A549 (cell line): ENCODE data around the gene GLIS1. TPM values are rescaled to one million over a fixed set of nuclear protein-coding genes. Genes with fewer than 3 reads are reported as not detected.

Experiments used
- ATAC-seq, 2 experiments: fragments of 200-7000 bp in 1 of 2; fragments of >200 bp in 1 of 2; cut with Nextera tagmentation in 1 of 2; cut with Tn5 transposase in 1 of 2; 3 replicates each; pipeline versions ENCODE4 v1.8.0 to v1.9.1; 2018 to 2020; ENCODE audit warnings: mild to moderate bottlenecking in 1 of 2, moderate library complexity in 1 of 2
- CTCF ChIA-PET: fragments of 300-600 bp; sonication (Branson Sonifier 250); formaldehyde crosslinking; extraction: SDS; loops from one replicate; lab custom pipeline; 2021; ENCODE audit warnings: antibody characterized with exemption, inconsistent platforms; lab: Yijun Ruan, JAX
- POLR2A ChIA-PET: fragments of 350-600 bp; formaldehyde crosslinking; extraction: SDS; loops from one replicate; lab custom pipeline; 2021; ENCODE audit warnings: antibody characterized with exemption, inconsistent platforms; lab: Yijun Ruan, JAX
- DNase-seq, 2 experiments: peaks; one replicate each; pipeline versions ENCODE4 v3.0.0 to v3.0.0-alpha.2; 2011 to 2016; ENCODE audit warnings: low read depth in 1 of 2, low spot score in 1 of 2
- FAIRE-seq: peaks from 2 replicates; lab custom pipeline; 2011; peaks lifted over from hg19 to GRCh38; lab: Jason Lieb, UNC
- H3K27ac ChIP-seq, 2 experiments: fragments of >200 bp; sonication (Bioruptor Twin); formaldehyde crosslinking; 3 replicates each; pipeline ENCODE4 v1.5.1; 2016 to 2017
- H3K4me1 ChIP-seq: fragments of >200 bp; sonication (Bioruptor Twin); formaldehyde crosslinking; 3 replicates; pipeline ENCODE4 v1.6.1; 2016
- H3K4me2 ChIP-seq: fragments of >200 bp; sonication (Bioruptor Twin); formaldehyde crosslinking; 3 replicates; pipeline ENCODE4 v1.6.1; 2016
- H3K4me3 ChIP-seq: fragments of >200 bp; sonication (Bioruptor Twin); formaldehyde crosslinking; 3 replicates; pipeline ENCODE4 v1.5.1; 2016
- H3K9me3 ChIP-seq: fragments of >200 bp; sonication (Bioruptor Twin); formaldehyde crosslinking; 3 replicates; pipeline ENCODE4 v1.6.1; 2016
- CBX8 ChIP-seq: fragments of 200-600 bp; sonication (generic); IDR thresholded peaks from 2 replicates; pipeline ENCODE4 v1.6.1; 2016
- CHD2 ChIP-seq: fragments of 150-350 bp; IDR thresholded peaks from 2 replicates; pipeline ENCODE4 v1.6.1; 2014; ENCODE audit warnings: low read length; ENCODE audit not compliant: partially characterized antibody
- CHD4 ChIP-seq: fragments of 200-600 bp; sonication (generic); IDR thresholded peaks from 2 replicates; pipeline ENCODE4 v1.6.1; 2016; ENCODE audit warnings: antibody characterized with exemption, mild to moderate bottlenecking, borderline replicate concordance
- EHMT2 ChIP-seq: fragments of 200-600 bp; sonication (generic); IDR thresholded peaks from 2 replicates; pipeline ENCODE4 v1.6.1; 2016; ENCODE audit warnings: antibody characterized with exemption, low read depth, mild to moderate bottlenecking, moderate library complexity
- EP300 ChIP-seq, 2 experiments: fragments of >200 bp; sonication (Bioruptor Twin); formaldehyde crosslinking; IDR thresholded peaks; 2 replicates in 1 of 2; 3 replicates in 1 of 2; pipeline ENCODE4 v1.6.1; 2016 to 2017
- ESRRA ChIP-seq: fragments of 150-350 bp; IDR thresholded peaks from 2 replicates; pipeline ENCODE4 v1.6.1; 2014; ENCODE audit warnings: mild to moderate bottlenecking, low read length, borderline replicate concordance
- HOXA7 ChIP-seq: fragments of 250-450 bp; sonication (Bioruptor Pico); IDR thresholded peaks from 2 replicates; pipeline ENCODE4 v1.5.0; 2020; ENCODE audit warnings: mild to moderate bottlenecking, moderate library complexity
- JUNB ChIP-seq: fragments of >200 bp; sonication (Bioruptor Twin); formaldehyde crosslinking; IDR thresholded peaks from 2 replicates; pipeline ENCODE4 v1.6.1; 2016
- KDM1A ChIP-seq: fragments of 200-600 bp; sonication (generic); IDR thresholded peaks from 2 replicates; pipeline ENCODE4 v1.6.1; 2016; ENCODE audit warnings: low read depth, mild to moderate bottlenecking
- MYC ChIP-seq: IDR thresholded peaks from 2 replicates; pipeline ENCODE4 v1.6.1; 2012; ENCODE audit warnings: mild to moderate bottlenecking, inconsistent platforms, low read length, improper control_type of control experiment, borderline replicate concordance
- NFE2L2 ChIP-seq: fragments of 150-350 bp; conservative IDR thresholded peaks from 2 replicates; pipeline ENCODE4 v1.6.1; 2014; ENCODE audit warnings: low read length
- NPAS2 ChIP-seq: fragments of 250-450 bp; sonication (Bioruptor Pico); IDR thresholded peaks from 2 replicates; pipeline ENCODE4 v1.8.0; 2022; ENCODE audit warnings: mild to moderate bottlenecking, moderate library complexity, borderline replicate concordance
- PHF8 ChIP-seq: fragments of 200-600 bp; sonication (generic); IDR thresholded peaks from 2 replicates; pipeline ENCODE4 v1.6.1; 2016; ENCODE audit warnings: low read depth, mild to moderate bottlenecking, antibody characterized with exemption, moderate library complexity, borderline replicate concordance
- RNF2 ChIP-seq: fragments of 200-600 bp; sonication (generic); IDR thresholded peaks from 2 replicates; pipeline ENCODE4 v1.6.1; 2016; ENCODE audit warnings: low read depth, mild to moderate bottlenecking, antibody characterized with exemption, moderate library complexity, borderline replicate concordance
- SMC3 ChIP-seq: fragments of >200 bp; sonication (Bioruptor Twin); formaldehyde crosslinking; IDR thresholded peaks from 3 replicates; pipeline ENCODE4 v1.6.1; 2018; ENCODE audit warnings: inconsistent platforms
- TFCP2L1 ChIP-seq: fragments of 250-450 bp; sonication (Bioruptor Pico); IDR thresholded peaks from 2 replicates; pipeline ENCODE4 v1.5.0; 2021; ENCODE audit warnings: mild to moderate bottlenecking
- TP53 ChIP-seq: fragments of 250-450 bp; sonication (Bioruptor Pico); IDR thresholded peaks from 2 replicates; pipeline ENCODE4 v1.5.0; 2021; ENCODE audit warnings: mild to moderate bottlenecking, moderate library complexity
- ZC3H11A ChIP-seq: fragments of 450-650 bp; IDR thresholded peaks from 2 replicates; pipeline ENCODE4 v1.6.1; 2014; ENCODE audit warnings: antibody characterized with exemption, mild to moderate bottlenecking
- ZFP36 ChIP-seq: fragments of 450-650 bp; IDR thresholded peaks from 2 replicates; pipeline ENCODE4 v1.6.1; 2014; ENCODE audit warnings: borderline replicate concordance; ENCODE audit not compliant: partially characterized antibody
- WGBS: methylation state at CpG from one replicate; pipeline ENCODE4 v1.1.6; 2017; ENCODE audit errors: missing lambda C conversion rate; 5-methylcytosine and 5-hydroxymethylcytosine counted together
- polyA plus RNA-seq, 4 experiments: library from polyadenylated mRNA; depleted of rRNA in 3 of 4; stranded (reverse); fragments of >200 nt; fragmentation: RNase III in 1 of 4; extraction: RNeasy Plus Mini Kit Qiagen cat#74134 plus additional on column Dnase treatment in 1 of 4; gene quantifications; 2 replicates in 3 of 4; 3 replicates in 1 of 4; pipeline ENCODE4 v1.2.3, GENCODE V29; 2011 to 2017
- TF ChIP-seq, protein P1 (sequence below): fragments of 200-600 bp; sonication (generic); IDR thresholded peaks from 2 replicates; pipeline ENCODE4 v1.6.1; 2016; ENCODE audit warnings: antibody characterized with exemption, mild to moderate bottlenecking, moderate library complexity
- TF ChIP-seq, protein P2 (sequence below): IDR thresholded peaks from 2 replicates; pipeline ENCODE4 v1.6.1; 2012
- TF ChIP-seq, protein P3 (sequence below): fragments of >200 bp; sonication (Bioruptor Twin); formaldehyde crosslinking; IDR thresholded peaks from 3 replicates; pipeline ENCODE4 v1.6.1; 2016
- TF ChIP-seq, protein P4 (sequence below): IDR thresholded peaks from 2 replicates; pipeline ENCODE4 v1.6.1; 2012
- TF ChIP-seq, protein P5 (sequence below): fragments of >200 bp; sonication (Bioruptor Twin); formaldehyde crosslinking; IDR thresholded peaks from 3 replicates; pipeline ENCODE4 v1.5.1; 2016

Gene GLIS1
- polyA plus RNA-seq, 2 of the 4 experiments (the other 2 are of a cell fraction) = 0.04 TPM; not detected in 1

DNA sequence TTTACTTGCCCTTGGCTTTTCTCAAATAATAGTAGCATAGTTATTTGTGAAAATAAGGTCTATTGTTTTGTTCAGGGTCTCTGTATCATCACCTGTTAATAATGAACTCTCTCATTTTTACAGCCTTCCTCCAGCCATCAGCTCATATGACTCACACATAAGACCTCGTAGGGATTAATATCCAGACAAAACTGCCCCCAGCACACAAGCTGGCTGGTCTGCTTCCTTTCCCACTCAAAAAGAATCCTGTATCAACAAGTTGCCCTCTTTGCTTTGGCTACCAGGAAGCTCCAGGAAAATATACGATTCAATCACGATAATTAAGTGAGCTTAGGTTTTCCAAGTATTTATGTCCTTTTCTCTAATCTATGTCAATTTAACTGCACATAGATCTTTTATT, 160.6 kb downstream of the GLIS1 start (continued):
- TF ChIP-seq, protein P1, sequence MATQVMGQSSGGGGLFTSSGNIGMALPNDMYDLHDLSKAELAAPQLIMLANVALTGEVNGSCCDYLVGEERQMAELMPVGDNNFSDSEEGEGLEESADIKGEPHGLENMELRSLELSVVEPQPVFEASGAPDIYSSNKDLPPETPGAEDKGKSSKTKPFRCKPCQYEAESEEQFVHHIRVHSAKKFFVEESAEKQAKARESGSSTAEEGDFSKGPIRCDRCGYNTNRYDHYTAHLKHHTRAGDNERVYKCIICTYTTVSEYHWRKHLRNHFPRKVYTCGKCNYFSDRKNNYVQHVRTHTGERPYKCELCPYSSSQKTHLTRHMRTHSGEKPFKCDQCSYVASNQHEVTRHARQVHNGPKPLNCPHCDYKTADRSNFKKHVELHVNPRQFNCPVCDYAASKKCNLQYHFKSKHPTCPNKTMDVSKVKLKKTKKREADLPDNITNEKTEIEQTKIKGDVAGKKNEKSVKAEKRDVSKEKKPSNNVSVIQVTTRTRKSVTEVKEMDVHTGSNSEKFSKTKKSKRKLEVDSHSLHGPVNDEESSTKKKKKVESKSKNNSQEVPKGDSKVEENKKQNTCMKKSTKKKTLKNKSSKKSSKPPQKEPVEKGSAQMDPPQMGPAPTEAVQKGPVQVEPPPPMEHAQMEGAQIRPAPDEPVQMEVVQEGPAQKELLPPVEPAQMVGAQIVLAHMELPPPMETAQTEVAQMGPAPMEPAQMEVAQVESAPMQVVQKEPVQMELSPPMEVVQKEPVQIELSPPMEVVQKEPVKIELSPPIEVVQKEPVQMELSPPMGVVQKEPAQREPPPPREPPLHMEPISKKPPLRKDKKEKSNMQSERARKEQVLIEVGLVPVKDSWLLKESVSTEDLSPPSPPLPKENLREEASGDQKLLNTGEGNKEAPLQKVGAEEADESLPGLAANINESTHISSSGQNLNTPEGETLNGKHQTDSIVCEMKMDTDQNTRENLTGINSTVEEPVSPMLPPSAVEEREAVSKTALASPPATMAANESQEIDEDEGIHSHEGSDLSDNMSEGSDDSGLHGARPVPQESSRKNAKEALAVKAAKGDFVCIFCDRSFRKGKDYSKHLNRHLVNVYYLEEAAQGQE = no peak
- TF ChIP-seq, protein P2, sequence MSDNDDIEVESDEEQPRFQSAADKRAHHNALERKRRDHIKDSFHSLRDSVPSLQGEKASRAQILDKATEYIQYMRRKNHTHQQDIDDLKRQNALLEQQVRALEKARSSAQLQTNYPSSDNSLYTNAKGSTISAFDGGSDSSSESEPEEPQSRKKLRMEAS = no peak
- TF ChIP-seq PHF8 = no peak
- TF ChIP-seq, all 56 proteins: peak for 0

DNA sequence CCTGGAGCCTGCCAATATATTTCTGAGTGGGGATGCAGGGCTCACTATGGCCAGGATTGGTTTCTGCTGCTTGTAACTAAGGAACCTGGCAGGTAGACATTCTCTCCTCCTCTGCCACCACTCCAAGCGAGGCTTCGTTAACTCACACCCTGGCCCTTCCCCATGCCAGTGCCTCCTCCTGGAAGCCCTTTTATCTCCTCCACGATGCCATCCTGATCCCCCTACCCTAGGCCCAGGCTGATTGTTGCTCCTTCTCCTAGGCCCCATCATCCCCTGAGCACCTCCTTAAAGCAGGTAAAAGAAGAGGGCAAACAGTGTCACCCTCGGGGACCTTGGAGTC, 161.2 kb downstream of the GLIS1 start:
- Histone ChIP-seq H3K9me3 (no peaks in the 10 kb centered on the region), H3K27ac (no peak overlapping the region), H3K4me3 (no peak overlapping the region), H3K4me1 (no peaks in the 10 kb centered on the region), H3K4me2 (no peak overlapping the region)
- DNase-seq (no peak), ATAC-seq (no peak), FAIRE-seq (no peak)
- ChIA-PET CTCF (no interaction called here), POLR2A (no interaction called here)
- 67% methylated on average over 4 of the region's 4 CpGs for WGBS
- TF ChIP-seq, protein P3, sequence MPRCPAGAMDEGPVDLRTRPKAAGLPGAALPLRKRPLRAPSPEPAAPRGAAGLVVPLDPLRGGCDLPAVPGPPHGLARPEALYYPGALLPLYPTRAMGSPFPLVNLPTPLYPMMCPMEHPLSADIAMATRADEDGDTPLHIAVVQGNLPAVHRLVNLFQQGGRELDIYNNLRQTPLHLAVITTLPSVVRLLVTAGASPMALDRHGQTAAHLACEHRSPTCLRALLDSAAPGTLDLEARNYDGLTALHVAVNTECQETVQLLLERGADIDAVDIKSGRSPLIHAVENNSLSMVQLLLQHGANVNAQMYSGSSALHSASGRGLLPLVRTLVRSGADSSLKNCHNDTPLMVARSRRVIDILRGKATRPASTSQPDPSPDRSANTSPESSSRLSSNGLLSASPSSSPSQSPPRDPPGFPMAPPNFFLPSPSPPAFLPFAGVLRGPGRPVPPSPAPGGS = no peak
- no peak for TF ChIP-seq MYC

DNA sequence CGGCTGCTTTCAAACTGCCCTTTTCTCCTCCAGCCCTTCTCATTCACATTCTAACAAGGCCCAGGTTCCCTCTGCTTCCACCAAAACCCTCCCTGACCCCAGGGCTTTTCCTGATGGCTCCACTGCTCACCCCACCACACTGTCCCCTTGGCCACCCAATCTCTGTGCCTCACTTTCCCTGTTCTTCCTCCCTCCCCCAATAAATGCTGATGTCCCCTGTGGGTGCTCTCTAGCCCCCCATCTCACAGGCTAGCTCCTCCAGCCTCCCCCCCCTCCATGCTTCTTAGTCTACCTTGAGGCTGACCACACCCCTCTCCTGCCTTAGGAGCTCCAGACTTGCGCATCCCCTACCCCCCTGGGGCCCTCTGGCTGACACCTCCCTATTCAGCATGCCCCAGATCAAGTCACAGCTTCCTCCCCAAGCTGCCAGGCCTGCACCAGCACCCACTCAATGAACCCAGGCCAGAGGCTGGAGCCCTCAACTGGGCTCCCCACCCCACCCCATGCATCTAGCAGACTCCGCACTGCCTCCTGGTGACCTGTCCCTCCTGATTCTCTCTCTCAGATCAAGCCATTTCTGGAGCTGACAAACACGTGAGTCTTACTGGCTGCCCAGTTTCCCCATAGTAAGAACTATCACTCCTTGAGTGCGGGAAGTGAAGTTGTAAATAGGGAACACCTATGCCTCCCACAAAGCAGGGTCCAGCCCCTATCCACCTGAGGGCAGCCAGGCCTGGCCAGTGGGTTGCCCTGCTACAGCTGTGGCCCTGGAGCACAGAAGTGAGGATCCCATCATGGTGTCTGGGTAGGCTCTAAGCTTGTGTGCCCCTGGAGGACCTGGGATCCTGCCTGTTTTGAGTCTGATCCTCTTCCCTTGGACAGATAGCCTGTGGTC, 161.9 kb downstream of the GLIS1 start:
- TF ChIP-seq ZC3H11A (no peak), ZFP36 (no peak), NFE2L2 (no peak), TP53 (CRISPR knock-in tag) (no peak), TFCP2L1 (no peak), CHD2 (no peak), RNF2 (no peak), NPAS2 (CRISPR knock-in tag) (no peak), EHMT2 (no peak), CHD4 (no peak), PHF8 (no peak), EP300 (IDR thresholded peaks at IDR 0.05) (no peak), HOXA7 (no peak), KDM1A (no peak), SMC3 (no peak), JUNB (no peak), ESRRA (no peak), CBX8 (no peak)
- TF ChIP-seq, protein P4, sequence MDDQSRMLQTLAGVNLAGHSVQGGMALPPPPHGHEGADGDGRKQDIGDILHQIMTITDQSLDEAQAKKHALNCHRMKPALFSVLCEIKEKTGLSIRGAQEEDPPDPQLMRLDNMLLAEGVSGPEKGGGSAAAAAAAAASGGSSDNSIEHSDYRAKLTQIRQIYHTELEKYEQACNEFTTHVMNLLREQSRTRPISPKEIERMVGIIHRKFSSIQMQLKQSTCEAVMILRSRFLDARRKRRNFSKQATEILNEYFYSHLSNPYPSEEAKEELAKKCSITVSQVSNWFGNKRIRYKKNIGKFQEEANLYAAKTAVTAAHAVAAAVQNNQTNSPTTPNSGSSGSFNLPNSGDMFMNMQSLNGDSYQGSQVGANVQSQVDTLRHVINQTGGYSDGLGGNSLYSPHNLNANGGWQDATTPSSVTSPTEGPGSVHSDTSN = no peak
- TF ChIP-seq, protein P5, sequence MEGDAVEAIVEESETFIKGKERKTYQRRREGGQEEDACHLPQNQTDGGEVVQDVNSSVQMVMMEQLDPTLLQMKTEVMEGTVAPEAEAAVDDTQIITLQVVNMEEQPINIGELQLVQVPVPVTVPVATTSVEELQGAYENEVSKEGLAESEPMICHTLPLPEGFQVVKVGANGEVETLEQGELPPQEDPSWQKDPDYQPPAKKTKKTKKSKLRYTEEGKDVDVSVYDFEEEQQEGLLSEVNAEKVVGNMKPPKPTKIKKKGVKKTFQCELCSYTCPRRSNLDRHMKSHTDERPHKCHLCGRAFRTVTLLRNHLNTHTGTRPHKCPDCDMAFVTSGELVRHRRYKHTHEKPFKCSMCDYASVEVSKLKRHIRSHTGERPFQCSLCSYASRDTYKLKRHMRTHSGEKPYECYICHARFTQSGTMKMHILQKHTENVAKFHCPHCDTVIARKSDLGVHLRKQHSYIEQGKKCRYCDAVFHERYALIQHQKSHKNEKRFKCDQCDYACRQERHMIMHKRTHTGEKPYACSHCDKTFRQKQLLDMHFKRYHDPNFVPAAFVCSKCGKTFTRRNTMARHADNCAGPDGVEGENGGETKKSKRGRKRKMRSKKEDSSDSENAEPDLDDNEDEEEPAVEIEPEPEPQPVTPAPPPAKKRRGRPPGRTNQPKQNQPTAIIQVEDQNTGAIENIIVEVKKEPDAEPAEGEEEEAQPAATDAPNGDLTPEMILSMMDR = no peak
- FAIRE-seq (no peak), DNase-seq (no peak), ATAC-seq (no peak)
- POLR2A ChIA-PET = no interaction called here
- WGBS = 68% methylated on average over 4 of the region's 5 CpGs
- peaks cover 5% of the 10 kb centered on the region; the same call in 1 of the 3 replicates for H3K4me1 ChIP-seq
- no peak overlapping the region for H3K4me2 ChIP-seq
- no peak overlapping the region for H3K4me3 ChIP-seq
- H3K27ac ChIP-seq = no peak overlapping the region
- H3K9me3 ChIP-seq = no peaks in the 10 kb centered on the region
- CTCF ChIA-PET = no interaction called here
